Osteoblast (primary cell): ENCODE results near the gene AGK. TPM values are rescaled to one million over a fixed set of nuclear protein-coding genes. Genes with fewer than 3 reads are reported as not detected.

Experiments
- DNase-seq: peaks from one replicate; pipeline ENCODE4 v3.0.0; 2011; ENCODE audit warnings: low spot score, mixed read lengths; ENCODE audit not compliant: insufficient read length; ENCODE audit errors: missing footprints
- H2AFZ ChIP-seq: 2 replicates; pipeline ENCODE4 v1.6.0; 2011; ENCODE audit warnings: mild to moderate bottlenecking, low read length
- H3K27ac ChIP-seq: 2 replicates; pipeline ENCODE4 v1.5.1; 2011; ENCODE audit warnings: mild to moderate bottlenecking, low read depth, low read length, moderate library complexity
- H3K27me3 ChIP-seq: 2 replicates; pipeline ENCODE4 v1.6.0; 2012; ENCODE audit warnings: mild to moderate bottlenecking, control low read depth, inconsistent platforms, low read length, moderate library complexity; ENCODE audit not compliant: insufficient read depth
- H3K36me3 ChIP-seq: 2 replicates; pipeline ENCODE4 v1.5.1; 2011; ENCODE audit warnings: mild to moderate bottlenecking, low read length, control low read depth, moderate library complexity; ENCODE audit not compliant: insufficient read depth
- H3K4me1 ChIP-seq: 2 replicates; pipeline ENCODE4 v1.5.1; 2011; ENCODE audit warnings: mild to moderate bottlenecking, low read length, control low read depth, moderate library complexity; ENCODE audit not compliant: insufficient read depth
- H3K4me2 ChIP-seq: 2 replicates; pipeline ENCODE4 v1.6.0; 2011; ENCODE audit warnings: mild to moderate bottlenecking, low read length; ENCODE audit not compliant: insufficient read depth
- H3K4me3 ChIP-seq: fragments of 200-600 bp; sonication (generic); 3 replicates; pipeline ENCODE4 v1.5.1; 2012; ENCODE audit warnings: mild to moderate bottlenecking, low read length, inconsistent platforms; ENCODE audit not compliant: insufficient read depth
- H3K79me2 ChIP-seq: 2 replicates; pipeline ENCODE4 v1.6.0; 2012; ENCODE audit warnings: mild to moderate bottlenecking, low read length, control low read depth, inconsistent platforms; ENCODE audit not compliant: insufficient read depth
- H3K9me3 ChIP-seq: 2 replicates; pipeline ENCODE4 v1.5.1; 2011; ENCODE audit warnings: low read depth, low read length, control low read depth
- H4K20me1 ChIP-seq: 2 replicates; pipeline ENCODE4 v1.6.0; 2012; ENCODE audit warnings: mild to moderate bottlenecking, low read length, control low read depth; ENCODE audit not compliant: insufficient read depth
- CTCF ChIP-seq: IDR thresholded peaks from 2 replicates; pipeline ENCODE4 v1.5.1; 2011; ENCODE audit warnings: mild to moderate bottlenecking, low read depth, low read length, moderate library complexity; ENCODE audit errors: extremely low read depth
- total RNA-seq: library from RNA; depleted of rRNA; stranded (reverse); fragments of >200 nt; gene quantifications from 2 replicates; pipeline ENCODE4 v1.2.3, GENCODE V29; 2012

The AGK gene
- total RNA-seq, 1 donor = 26.1 TPM

- H3K36me3 ChIP-seq = no peaks in the 10 kb centered on the region
- H3K4me3 ChIP-seq = no peak overlapping the region
- H3K27ac ChIP-seq = no peak overlapping the region
- no peaks in the 10 kb centered on the region for H4K20me1 ChIP-seq
- no peak for TF ChIP-seq CTCF
- H3K27me3 ChIP-seq = peaks cover 17% of the 10 kb centered on the region
- H3K4me1 ChIP-seq = no peaks in the 10 kb centered on the region
- no peaks in the 10 kb centered on the region for H3K9me3 ChIP-seq
- H2AFZ ChIP-seq = no peak overlapping the region
- H3K79me2 ChIP-seq = no peaks in the 10 kb centered on the region
- H3K4me2 ChIP-seq = no peak overlapping the region
- DNase-seq = no peak
Measured at GRCh38 chr7:141512597-141512996, 38.6 kb upstream of the AGK start.

- DNase-seq = no peak
- Histone ChIP-seq H3K4me3 (no peak overlapping the region), H3K4me2 (no peak overlapping the region), H3K27me3 (peaks cover 17% of the 10 kb centered on the region), H2AFZ (no peak overlapping the region), H4K20me1 (no peaks in the 10 kb centered on the region), H3K9me3 (no peaks in the 10 kb centered on the region), H3K27ac (no peak overlapping the region), H3K79me2 (no peaks in the 10 kb centered on the region), H3K36me3 (no peaks in the 10 kb centered on the region), H3K4me1 (no peaks in the 10 kb centered on the region)
- no peak for TF ChIP-seq CTCF
Measured at GRCh38 chr7:141513720-141514119, 37.5 kb upstream of the AGK start.

DNA sequence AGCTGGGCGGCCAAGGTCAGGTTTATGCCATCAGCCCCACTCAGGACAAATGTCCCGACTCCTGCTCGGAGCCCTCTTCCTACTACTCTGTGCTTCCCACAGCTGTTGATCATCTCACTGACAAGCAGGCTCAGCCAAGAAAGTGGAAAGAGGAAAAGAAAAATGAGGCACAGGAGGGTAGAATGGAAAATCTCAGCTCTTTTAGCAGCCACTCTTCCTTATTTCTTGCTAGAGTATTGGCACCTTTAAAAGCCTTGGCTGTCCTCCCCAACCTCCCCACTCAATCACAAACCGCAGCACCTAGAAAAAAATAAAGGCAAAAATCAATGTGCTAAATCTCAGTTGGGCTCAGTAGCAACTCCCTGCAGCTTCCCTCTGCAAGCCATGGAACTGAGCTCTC is 35.3 kb upstream of the AGK start:
- Histone ChIP-seq H3K4me1 (no peaks in the 10 kb centered on the region), H3K27ac (no peak overlapping the region), H3K9me3 (no peaks in the 10 kb centered on the region), H3K4me3 (no peak overlapping the region), H3K27me3 (peaks cover 14% of the 10 kb centered on the region), H3K4me2 (no peak overlapping the region), H4K20me1 (no peaks in the 10 kb centered on the region), H3K36me3 (no peaks in the 10 kb centered on the region), H2AFZ (no peak overlapping the region), H3K79me2 (no peaks in the 10 kb centered on the region)
- no peak for TF ChIP-seq CTCF
- DNase-seq = no peak

DNA sequence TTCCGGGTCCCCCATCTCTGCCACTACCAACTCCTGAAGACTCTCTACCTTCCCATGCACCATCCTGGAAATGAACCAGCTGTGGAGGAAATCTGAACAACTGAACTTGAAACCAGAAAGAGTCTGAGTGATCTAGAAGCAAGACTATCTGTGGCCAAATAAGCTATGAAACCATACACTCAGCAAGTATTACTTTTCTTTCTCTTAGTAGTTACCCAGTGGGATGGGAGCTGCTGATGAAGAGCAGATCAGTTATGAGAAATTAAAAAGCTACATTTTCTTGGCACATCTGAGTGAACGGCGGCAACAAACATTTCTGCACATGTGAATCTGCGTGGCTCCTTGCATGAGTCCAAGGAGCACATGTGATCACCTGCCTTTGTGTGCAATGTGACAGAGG is 31.6 kb upstream of the AGK start:
- TF ChIP-seq CTCF = no peak
- Histone ChIP-seq H3K27ac (no peak overlapping the region), H3K79me2 (no peaks in the 10 kb centered on the region), H2AFZ (no peak overlapping the region), H4K20me1 (no peaks in the 10 kb centered on the region), H3K4me1 (no peaks in the 10 kb centered on the region), H3K4me3 (no peak overlapping the region), H3K27me3 (no peaks in the 10 kb centered on the region), H3K36me3 (no peaks in the 10 kb centered on the region), H3K4me2 (no peak overlapping the region), H3K9me3 (no peaks in the 10 kb centered on the region)
- no peak for DNase-seq
